ENCODE results near the gene MATN3.

DNA sequence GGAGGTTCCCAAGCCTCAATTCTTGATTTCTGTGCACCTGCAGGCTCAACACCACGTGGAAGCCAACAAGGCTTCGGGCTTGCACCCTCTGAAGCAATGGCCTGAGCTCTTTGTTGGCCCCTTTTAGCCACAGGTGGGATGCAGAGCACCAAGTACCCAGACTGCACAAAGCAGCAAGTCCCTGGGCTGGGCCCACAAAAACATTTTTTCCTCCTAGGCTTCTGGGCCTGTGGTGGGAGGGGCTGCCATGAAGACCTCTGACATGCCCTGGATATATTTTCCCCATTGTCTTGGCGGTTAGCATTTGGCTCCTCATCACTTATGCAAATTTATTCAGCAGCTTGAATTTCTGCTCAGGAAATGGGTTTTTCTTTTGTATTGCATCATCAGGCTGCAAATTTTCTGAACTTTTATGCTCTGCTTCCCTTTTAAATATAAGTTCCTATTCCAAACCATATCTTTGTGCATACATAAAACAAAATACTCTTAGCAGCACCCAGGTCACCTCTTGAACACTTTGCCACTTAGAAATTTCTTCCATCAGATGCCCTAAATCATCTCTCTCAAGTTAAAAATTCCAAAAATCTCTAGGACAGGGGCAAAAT lies 9.0 kb upstream of the MATN3 start:
- TF ChIP-seq EZH2 (IDR thresholded peaks at IDR 0.05; ENCODE audit: borderline replicate concordance) (no peak), EZH2phosphoT487 (IDR thresholded peaks at IDR 0.05; ENCODE audit: low read depth, severe bottlenecking, unreplicated experiment) (no peak)
- TF ChIP-seq, protein P1, sequence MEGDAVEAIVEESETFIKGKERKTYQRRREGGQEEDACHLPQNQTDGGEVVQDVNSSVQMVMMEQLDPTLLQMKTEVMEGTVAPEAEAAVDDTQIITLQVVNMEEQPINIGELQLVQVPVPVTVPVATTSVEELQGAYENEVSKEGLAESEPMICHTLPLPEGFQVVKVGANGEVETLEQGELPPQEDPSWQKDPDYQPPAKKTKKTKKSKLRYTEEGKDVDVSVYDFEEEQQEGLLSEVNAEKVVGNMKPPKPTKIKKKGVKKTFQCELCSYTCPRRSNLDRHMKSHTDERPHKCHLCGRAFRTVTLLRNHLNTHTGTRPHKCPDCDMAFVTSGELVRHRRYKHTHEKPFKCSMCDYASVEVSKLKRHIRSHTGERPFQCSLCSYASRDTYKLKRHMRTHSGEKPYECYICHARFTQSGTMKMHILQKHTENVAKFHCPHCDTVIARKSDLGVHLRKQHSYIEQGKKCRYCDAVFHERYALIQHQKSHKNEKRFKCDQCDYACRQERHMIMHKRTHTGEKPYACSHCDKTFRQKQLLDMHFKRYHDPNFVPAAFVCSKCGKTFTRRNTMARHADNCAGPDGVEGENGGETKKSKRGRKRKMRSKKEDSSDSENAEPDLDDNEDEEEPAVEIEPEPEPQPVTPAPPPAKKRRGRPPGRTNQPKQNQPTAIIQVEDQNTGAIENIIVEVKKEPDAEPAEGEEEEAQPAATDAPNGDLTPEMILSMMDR (IDR thresholded peaks at IDR 0.05; ENCODE audit: poor library complexity), result no peak

All from hepatocyte (in vitro differentiated cells).